Measurements from ENCODE around the gene PLCL1.

The PLCL1 gene

DNA sequence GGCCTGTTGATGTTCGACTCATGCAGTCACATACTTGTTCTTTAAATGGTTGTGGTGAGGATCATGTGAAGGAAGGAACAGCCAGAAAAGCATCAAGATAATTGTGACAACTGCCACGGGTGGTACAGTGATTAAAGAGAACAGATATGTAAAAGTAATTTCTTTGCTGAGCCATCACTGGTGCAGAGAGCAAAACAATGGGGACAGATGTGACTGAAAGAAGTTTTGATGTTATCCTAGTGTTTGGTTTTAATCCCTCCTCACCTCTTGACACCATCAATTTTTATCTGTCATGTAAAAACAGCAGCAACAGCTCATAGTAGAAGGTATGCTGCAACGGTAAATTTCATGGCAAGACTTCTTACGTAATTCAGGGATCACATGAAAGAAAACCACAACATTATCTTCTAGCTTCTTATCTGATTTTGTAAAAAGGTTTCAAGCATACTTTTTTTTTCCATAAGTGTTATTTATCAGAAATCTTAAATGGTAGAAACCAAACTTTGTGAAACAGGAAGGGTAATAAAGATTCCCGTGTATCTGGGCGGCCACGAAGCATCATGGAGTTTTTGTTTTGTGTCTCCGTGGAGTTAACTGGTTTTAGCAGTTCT is 65.2 kb downstream of the PLCL1 start:
- DNase-seq (ENCODE audit: low read depth): peak; percentile 44
- no peak overlapping the region for H3K4me3 ChIP-seq (ENCODE audit: control insufficient read depth, low read depth, low read length)
- TF ChIP-seq, protein P1, sequence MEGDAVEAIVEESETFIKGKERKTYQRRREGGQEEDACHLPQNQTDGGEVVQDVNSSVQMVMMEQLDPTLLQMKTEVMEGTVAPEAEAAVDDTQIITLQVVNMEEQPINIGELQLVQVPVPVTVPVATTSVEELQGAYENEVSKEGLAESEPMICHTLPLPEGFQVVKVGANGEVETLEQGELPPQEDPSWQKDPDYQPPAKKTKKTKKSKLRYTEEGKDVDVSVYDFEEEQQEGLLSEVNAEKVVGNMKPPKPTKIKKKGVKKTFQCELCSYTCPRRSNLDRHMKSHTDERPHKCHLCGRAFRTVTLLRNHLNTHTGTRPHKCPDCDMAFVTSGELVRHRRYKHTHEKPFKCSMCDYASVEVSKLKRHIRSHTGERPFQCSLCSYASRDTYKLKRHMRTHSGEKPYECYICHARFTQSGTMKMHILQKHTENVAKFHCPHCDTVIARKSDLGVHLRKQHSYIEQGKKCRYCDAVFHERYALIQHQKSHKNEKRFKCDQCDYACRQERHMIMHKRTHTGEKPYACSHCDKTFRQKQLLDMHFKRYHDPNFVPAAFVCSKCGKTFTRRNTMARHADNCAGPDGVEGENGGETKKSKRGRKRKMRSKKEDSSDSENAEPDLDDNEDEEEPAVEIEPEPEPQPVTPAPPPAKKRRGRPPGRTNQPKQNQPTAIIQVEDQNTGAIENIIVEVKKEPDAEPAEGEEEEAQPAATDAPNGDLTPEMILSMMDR (conservative IDR thresholded peaks at IDR 0.05; ENCODE audit: control insufficient read depth, insufficient read depth, low read depth, low read length): no peak

DNA sequence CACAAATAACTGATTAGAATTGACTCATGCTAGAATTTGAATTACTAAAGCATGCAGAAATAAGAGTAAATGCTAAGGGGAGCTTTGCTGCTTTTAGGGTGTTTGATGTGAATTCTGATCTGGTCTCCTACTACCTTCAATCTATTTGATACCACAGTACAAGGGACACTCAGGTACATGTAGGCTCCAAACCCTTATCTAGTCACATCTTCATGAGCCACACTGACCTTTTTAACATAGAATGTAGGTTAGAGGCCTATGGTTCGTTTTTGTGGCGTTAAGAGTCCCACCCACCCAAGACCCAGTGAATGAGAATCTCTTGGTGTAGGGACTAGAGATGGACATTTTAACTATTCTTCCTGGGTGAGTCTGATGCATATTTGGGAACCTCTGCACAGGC is 65.7 kb downstream of the PLCL1 start:
- no peak overlapping the region for H3K4me3 ChIP-seq (ENCODE audit: control insufficient read depth, low read depth, low read length)
- DNase-seq (ENCODE audit: low read depth): no peak
- TF ChIP-seq, protein P1 (conservative IDR thresholded peaks at IDR 0.05; ENCODE audit: control insufficient read depth, insufficient read depth, low read depth, low read length): no peak

DNA sequence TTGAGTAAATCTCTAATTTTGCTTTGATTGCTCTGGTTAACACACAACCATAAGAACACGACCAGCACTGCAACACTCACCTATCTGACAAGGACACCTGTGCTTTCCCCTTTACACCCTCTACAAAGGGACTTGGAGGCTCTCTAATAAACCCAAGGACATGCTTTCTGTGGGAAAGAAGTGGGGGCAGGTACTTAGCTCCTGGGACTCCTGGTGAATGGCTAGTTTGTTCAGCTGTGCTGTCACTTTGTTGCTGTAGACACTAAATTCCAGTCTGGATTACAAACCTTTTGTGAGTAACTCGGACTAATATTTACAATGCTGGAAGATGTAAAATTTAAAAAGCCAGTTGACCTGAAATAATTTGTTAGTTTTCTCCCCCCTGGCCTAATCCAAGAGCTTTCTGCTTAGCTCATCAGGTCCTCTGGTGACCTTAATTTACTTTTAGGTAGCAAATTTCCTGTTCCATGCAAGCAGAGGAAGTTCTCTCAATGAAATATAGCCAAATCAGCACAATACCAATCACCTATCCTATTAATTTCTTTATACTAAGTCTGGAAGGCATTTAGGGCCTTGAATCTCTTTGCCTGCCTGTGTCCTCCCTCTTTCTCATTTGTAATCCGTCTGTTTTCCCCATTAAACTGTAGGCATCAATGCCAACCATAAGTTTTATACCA is 67.5 kb downstream of the PLCL1 start:
- TF ChIP-seq, protein P1 (conservative IDR thresholded peaks at IDR 0.05; ENCODE audit: control insufficient read depth, insufficient read depth, low read depth, low read length): no peak
- H3K4me3 ChIP-seq (ENCODE audit: control insufficient read depth, low read depth, low read length): no peak overlapping the region
- DNase-seq (ENCODE audit: low read depth): no peak

DNA sequence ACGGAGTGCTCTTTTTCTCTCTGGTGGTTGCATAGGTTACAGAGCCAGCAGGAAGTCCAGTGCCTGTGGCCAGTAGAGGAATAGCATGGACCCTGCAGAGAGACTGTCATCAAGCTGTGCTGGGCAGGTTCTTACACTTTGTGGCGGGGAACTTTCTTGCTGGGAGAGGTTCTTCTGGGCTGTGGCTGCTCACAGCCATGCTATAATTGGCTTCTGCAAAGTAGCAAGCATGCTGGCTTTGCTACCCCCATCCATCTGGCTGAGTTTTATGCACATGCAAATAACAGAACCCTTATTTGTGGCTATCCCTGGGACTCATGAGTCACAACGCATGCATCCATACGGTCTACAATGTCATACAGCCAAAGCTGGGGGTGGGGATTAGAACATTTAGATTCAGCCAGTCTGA is 68.9 kb downstream of the PLCL1 start:
- TF ChIP-seq, protein P1 (conservative IDR thresholded peaks at IDR 0.05; ENCODE audit: control insufficient read depth, insufficient read depth, low read depth, low read length): peak; percentile 21
- peak; percentile 81 for DNase-seq (ENCODE audit: low read depth)
- H3K4me3 ChIP-seq (ENCODE audit: control insufficient read depth, low read depth, low read length): no peak overlapping the region

DNA sequence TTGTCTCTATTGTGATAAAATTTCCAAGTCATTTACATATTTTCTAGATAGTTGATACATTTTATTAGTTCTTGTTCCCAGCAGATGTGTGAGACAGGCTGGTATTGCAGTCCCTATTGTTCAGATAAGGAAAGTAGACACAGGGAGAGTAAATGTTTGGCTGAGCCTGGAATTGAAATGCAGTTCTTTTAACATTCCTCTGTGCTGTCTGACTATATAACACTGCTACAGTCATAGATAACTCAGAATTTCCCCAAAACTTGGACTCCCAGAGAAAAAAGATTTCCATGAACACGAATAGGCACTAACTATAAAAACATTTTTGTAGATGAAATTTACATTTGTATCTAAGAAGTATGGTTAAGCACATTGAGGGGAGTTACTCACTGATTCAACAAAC is 71.4 kb downstream of the PLCL1 start:
- H3K4me3 ChIP-seq (ENCODE audit: control insufficient read depth, low read depth, low read length): no peak overlapping the region
- TF ChIP-seq, protein P1 (conservative IDR thresholded peaks at IDR 0.05; ENCODE audit: control insufficient read depth, insufficient read depth, low read depth, low read length): no peak
- no peak for DNase-seq (ENCODE audit: low read depth)

DNA sequence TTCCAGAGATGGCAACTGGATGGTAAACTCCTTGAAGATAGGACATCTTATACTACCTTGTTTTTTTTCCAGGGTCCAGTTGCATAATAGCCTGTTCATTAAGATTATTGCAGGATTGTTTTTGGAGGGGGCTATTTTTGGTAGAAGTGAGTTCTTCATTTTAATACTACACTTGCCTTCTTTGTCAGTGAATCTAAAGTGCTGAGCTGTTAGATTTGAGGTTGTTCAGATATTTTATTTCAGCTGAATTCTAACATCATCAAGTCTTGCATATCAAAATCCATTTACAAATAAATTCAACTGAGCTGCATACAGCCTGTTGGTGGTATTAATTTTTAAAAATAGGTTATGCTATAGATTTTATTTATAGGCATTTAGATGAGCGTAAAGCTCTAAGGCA is 72.1 kb downstream of the PLCL1 start:
- TF ChIP-seq, protein P1 (conservative IDR thresholded peaks at IDR 0.05; ENCODE audit: control insufficient read depth, insufficient read depth, low read depth, low read length): no peak
- H3K4me3 ChIP-seq (ENCODE audit: control insufficient read depth, low read depth, low read length): no peak overlapping the region
- no peak for DNase-seq (ENCODE audit: low read depth)

Data from fibroblast of mammary gland (primary cell).